HG03095 (cell line): ENCODE measurements around the gene KCNQ5.
"Not testable (repeated sequence)": the region's sequence is repeated elsewhere in the genome, so short reads cannot be mapped to it uniquely, and the experiment has no call there.

ENCODE experiments used
- ATAC-seq: cut with Tn5 transposase; IDR thresholded peaks from one replicate; pipeline ENCODE4 v1.9.1; 2021; ENCODE audit warnings: moderate library complexity; ENCODE audit not compliant: unreplicated experiment

The KCNQ5 gene

GRCh38 chr6:73227606-73228255 is 605.9 kb downstream of the KCNQ5 start:
- ATAC-seq: no peak

DNA sequence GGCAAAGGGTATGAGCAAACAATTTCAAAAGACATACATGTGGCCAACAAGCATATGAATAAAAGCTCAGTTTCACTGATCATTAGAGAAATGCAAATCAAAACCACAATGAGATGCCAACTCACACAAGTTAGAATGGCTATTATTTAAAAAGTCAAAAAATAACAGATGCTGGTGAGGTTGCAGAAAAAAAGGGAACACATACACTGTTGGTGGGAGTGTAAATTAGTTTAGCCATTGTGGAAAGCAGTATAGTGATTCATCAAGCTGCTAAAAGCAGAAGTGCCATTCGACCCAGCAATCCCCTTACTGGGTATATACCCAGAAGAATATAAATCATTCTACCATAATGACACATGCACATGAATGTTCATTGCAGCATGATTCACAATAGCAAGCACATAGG is 610.1 kb downstream of the KCNQ5 start:
- no peak for ATAC-seq

- ATAC-seq: no peak
Measured at GRCh38 chr6:73233048-73233447, 611.2 kb downstream of the KCNQ5 start.

DNA sequence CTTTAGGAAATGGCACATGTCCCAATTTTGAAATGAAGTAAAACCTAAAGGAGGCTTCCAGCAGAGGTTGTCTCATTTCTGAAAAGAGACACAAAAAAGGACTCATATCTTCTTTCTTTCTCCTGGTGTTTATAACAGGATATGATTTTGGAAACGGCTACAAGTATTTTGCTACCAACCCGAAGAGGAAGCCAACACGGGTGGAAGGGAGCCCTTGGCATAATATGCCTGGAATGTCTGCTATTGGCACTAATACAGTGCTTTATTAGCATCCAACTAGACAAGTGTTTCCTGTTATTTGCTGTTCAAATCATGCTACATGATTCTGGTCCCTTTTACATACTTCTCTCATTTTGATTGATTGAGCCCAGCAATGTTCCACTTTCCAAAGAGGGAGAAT is 612.1 kb downstream of the KCNQ5 start:
- not testable (repeated sequence) for ATAC-seq

GRCh38 chr6:73234733-73235132 is 612.9 kb downstream of the KCNQ5 start:
- no peak for ATAC-seq

- no peak for ATAC-seq
Measured at GRCh38 chr6:73236144-73236750, 614.4 kb downstream of the KCNQ5 start.

DNA sequence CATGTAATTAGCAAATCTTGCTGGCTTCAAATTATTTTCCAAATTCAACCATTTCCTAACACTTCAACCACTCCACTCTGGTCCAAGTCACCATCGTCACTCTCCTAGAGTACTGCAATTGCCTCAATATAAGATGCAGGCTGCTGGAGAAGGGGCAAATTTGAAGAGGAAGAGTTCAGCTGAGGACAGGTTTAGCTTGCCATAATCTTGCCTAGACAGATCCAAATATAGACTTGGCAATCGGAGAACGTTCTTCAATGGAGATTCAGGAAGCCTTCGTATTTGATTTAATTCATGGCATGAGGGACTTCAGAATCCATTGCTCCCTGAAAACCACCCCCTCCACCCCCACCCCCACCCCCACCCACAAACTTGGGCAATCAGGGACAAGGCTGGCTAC is 618.9 kb downstream of the KCNQ5 start:
- ATAC-seq: no peak

DNA sequence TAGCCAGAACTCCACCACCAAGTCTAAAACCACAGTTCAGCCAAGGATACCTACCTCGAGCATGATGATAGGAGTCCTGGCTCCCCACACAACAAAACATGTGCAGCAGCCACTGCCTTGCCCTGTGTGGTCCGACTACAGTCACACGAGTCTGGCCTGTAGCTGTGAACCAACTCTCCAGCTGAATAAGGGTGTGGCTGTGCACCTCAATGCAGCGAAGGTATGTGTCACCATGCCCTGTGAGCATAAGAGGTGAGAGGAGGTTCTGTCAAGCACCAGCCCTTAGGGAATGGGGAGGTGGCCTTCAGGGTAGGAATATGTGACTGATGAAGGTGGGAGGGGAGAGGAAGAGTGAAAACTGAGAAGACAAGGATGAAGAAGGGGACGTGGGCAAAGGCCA is 620.1 kb downstream of the KCNQ5 start:
- ATAC-seq: no peak
